Endothelial cell (in vitro differentiated cells): ENCODE data around the gene IFNG-AS1. TPM values are rescaled to one million over a fixed set of nuclear protein-coding genes. Genes with fewer than 3 reads are reported as not detected.

ENCODE experiments used
- DNase-seq: peaks from one replicate; pipeline ENCODE4 v3.0.0; 2021; ENCODE audit warnings: low spot score
- H3K27ac Mint-ChIP-seq: one replicate; pipeline ENCODE4 v1.8.0; 2021; ENCODE audit warnings: mixed read lengths, inconsistent platforms; ENCODE audit not compliant: unreplicated experiment
- H3K27me3 Mint-ChIP-seq: one replicate; pipeline ENCODE4 v1.8.0; 2021; ENCODE audit warnings: mild to moderate bottlenecking, moderate library complexity, mixed read lengths, inconsistent platforms; ENCODE audit not compliant: unreplicated experiment
- H3K36me3 Mint-ChIP-seq: one replicate; pipeline ENCODE4 v1.8.0; 2021; ENCODE audit warnings: mild to moderate bottlenecking, low read depth, mixed read lengths, inconsistent platforms; ENCODE audit not compliant: unreplicated experiment
- H3K4me1 Mint-ChIP-seq: one replicate; pipeline ENCODE4 v1.8.0; 2021; ENCODE audit warnings: mild to moderate bottlenecking, mixed read lengths, inconsistent platforms; ENCODE audit not compliant: unreplicated experiment
- H3K4me3 Mint-ChIP-seq: one replicate; pipeline ENCODE4 v1.8.0; 2021; ENCODE audit warnings: mild to moderate bottlenecking, mixed read lengths, inconsistent platforms; ENCODE audit not compliant: unreplicated experiment
- H3K9me3 Mint-ChIP-seq: one replicate; pipeline ENCODE4 v1.8.0; 2021; ENCODE audit warnings: mixed read lengths, inconsistent platforms; ENCODE audit not compliant: unreplicated experiment
- total RNA-seq: library from RNA; stranded (reverse); fragmentation: NEBNext Ultra II Directional; extraction: Animal tissue kit (Norgen Biotek cat#: 25700); gene quantifications from one replicate; pipeline ENCODE4 v1.2.1, GENCODE V29; 2021; ENCODE audit not compliant: unreplicated experiment
- TF ChIP-seq, protein P1 (sequence below): fragments of 200-600 bp; sonication (generic); IDR thresholded peaks from one replicate; pipeline ENCODE4 v1.5.0; 2021; ENCODE audit warnings: antibody characterized with exemption; ENCODE audit not compliant: unreplicated experiment

IFNG-AS1 gene
- total RNA-seq, 1 donor from 2014 or later = not detected

DNA sequence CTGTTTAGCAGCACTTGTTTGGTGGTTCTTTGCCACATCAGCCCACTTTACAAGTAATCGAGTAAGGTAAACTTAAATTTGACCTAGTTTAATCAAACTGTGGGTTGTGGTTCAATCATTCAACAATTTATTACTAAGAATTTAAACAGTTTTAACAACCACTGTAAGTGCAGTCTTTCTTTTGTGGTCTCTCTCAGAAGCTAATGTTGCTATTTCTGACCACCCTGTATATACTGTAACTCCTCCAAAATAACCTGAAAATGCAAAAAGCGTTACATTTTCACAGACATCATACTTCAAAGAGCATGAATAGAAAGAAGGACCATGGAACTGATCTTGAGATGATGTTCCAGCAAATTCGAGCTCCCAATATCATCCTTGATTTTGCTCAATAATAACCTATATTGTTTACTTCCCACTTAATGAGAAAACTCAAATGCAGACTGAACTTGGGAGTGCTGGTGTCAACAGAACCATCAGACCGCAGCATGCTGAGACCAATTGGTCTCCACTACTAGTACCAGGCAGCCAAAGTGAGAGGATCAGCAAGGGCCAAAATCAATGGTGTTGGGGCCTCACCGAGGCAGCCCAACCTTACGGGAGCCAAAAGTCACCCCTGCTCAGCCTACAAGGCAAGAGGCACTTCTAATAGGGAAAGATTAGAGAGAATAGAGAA is 22.1 kb downstream of the IFNG-AS1 start:
- peaks cover 31% of the 10 kb centered on the region for H3K4me1 Mint-ChIP-seq
- no peaks in the 10 kb centered on the region for H3K36me3 Mint-ChIP-seq
- peak overlapping the region; percentile 33 for H3K27ac Mint-ChIP-seq
- no peak overlapping the region for H3K4me3 Mint-ChIP-seq
- no peaks in the 10 kb centered on the region for H3K9me3 Mint-ChIP-seq
- TF ChIP-seq, protein P1, sequence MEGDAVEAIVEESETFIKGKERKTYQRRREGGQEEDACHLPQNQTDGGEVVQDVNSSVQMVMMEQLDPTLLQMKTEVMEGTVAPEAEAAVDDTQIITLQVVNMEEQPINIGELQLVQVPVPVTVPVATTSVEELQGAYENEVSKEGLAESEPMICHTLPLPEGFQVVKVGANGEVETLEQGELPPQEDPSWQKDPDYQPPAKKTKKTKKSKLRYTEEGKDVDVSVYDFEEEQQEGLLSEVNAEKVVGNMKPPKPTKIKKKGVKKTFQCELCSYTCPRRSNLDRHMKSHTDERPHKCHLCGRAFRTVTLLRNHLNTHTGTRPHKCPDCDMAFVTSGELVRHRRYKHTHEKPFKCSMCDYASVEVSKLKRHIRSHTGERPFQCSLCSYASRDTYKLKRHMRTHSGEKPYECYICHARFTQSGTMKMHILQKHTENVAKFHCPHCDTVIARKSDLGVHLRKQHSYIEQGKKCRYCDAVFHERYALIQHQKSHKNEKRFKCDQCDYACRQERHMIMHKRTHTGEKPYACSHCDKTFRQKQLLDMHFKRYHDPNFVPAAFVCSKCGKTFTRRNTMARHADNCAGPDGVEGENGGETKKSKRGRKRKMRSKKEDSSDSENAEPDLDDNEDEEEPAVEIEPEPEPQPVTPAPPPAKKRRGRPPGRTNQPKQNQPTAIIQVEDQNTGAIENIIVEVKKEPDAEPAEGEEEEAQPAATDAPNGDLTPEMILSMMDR = no peak
- no peak for DNase-seq
- H3K27me3 Mint-ChIP-seq = peaks cover 2% of the 10 kb centered on the region

DNA sequence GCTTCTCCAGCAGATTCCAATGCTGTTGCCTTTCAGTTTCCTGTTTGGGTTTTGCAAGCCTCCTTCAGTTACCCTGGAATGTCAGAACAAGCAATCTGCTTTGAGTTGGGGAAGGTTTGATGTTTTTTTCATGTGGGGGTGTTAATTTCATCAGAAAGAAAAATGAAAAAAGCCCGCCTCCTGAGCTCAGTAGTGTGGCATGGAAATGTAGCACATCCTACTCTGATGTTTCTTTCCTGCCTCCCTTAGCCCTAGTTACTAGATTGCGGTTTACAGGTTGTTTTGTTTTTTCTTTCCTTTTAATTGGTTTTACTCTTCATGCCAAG is 22.6 kb downstream of the IFNG-AS1 start:
- no peak for DNase-seq

DNA sequence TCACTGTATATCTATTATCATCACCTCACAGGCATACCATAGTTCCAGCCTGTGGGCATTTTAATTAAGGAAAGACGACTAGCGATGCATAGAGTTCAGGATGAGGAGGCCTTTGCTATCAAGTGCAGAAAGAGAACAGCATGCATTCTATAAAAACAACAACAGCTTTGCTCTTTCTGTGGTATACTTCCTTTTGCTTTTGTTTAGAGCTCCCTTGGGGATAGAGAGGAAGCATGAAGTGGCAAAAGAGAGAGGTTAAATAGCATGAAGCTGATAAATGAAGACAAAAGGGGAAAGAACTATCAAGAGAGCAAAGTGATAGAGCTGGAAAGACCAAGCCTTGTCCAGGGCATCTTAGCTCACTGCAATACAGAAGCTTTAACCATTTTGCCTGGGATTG is 23.5 kb downstream of the IFNG-AS1 start:
- no peak for DNase-seq

More for the DNA sequence above, 22.6 kb downstream of the IFNG-AS1 start:
- Mint-ChIP-seq H3K9me3 (no peaks in the 10 kb centered on the region), H3K4me3 (no peak overlapping the region), H3K27me3 (peaks cover 2% of the 10 kb centered on the region), H3K27ac (peak overlapping the region; percentile 33), H3K36me3 (no peaks in the 10 kb centered on the region), H3K4me1 (peaks cover 31% of the 10 kb centered on the region)
- TF ChIP-seq, protein P1 = no peak

DNA sequence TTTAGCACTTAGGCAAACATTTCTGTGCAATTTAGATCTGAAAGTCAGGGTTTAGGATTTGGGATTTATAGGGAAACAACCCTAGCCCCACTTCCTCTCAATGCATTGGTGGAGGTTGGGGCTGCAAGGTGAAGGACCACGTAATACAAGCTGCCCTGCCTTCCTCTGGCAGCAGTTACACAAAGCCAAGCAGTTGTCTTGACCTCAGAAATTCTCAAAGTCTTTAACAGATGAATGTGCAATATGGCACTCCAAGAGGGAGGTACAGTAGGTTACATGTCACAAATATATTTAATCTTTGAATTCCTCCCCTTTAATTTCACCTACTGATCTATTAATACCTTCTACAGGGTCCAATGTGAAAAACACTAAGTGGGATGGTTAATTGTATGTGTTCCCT is 23.9 kb downstream of the IFNG-AS1 start:
- Mint-ChIP-seq H3K4me3 (no peak overlapping the region), H3K36me3 (no peaks in the 10 kb centered on the region), H3K27ac (no peak overlapping the region), H3K4me1 (peaks cover 31% of the 10 kb centered on the region), H3K27me3 (no peaks in the 10 kb centered on the region), H3K9me3 (no peaks in the 10 kb centered on the region)
- DNase-seq = no peak
- TF ChIP-seq, protein P1 = no peak

More for the DNA sequence above, 23.5 kb downstream of the IFNG-AS1 start:
- Mint-ChIP-seq H3K4me1 (peaks cover 31% of the 10 kb centered on the region), H3K36me3 (no peaks in the 10 kb centered on the region), H3K27me3 (no peaks in the 10 kb centered on the region), H3K27ac (no peak overlapping the region), H3K4me3 (no peak overlapping the region), H3K9me3 (no peaks in the 10 kb centered on the region)
- TF ChIP-seq, protein P1 = no peak

DNA sequence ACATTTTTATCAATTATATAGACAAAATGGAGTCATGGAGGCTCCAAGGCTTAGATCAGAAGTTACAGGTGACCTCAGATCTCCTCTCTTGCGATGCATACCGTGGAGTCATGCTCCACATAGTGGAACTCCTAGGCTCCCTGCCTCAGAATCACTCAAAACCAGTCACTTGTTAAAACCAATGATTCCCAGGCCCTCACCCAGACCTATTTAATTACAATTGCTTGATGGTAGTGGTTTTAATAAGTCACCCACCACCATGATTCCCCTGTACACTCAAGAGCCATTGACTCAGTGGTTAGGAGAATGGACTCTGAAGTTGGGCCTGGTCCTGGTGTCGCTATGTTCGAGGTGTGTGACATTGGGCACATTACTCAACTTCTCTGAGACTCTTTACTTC is 26.9 kb downstream of the IFNG-AS1 start:
- Mint-ChIP-seq H3K4me1 (peaks cover 24% of the 10 kb centered on the region), H3K27ac (no peak overlapping the region), H3K4me3 (no peak overlapping the region), H3K27me3 (no peaks in the 10 kb centered on the region), H3K36me3 (no peaks in the 10 kb centered on the region), H3K9me3 (no peaks in the 10 kb centered on the region)
- TF ChIP-seq, protein P1 = no peak
- no peak for DNase-seq
